ENCODE data around the gene TBX15.

- no peak for TF ChIP-seq CTCF (IDR thresholded peaks at IDR 0.05 in 8 of 11, conservative IDR thresholded peaks at IDR 0.05 in 3 of 11)
- no peak for TF ChIP-seq POLR2A (IDR thresholded peaks at IDR 0.05)
- no peak for TF ChIP-seq POLR2AphosphoS5 (IDR thresholded peaks at IDR 0.05)
Measured at GRCh38 chr1:118978914-118979701, 9.0 kb downstream of the TBX15 start.

Data from spleen (tissue), 7 donors.